ENCODE results near the gene ZMAT2.
"Not testable (repeated sequence)": the region's sequence is repeated elsewhere in the genome, so short reads cannot be mapped to it uniquely, and the experiment has no call there.

Gene ZMAT2, protein sequence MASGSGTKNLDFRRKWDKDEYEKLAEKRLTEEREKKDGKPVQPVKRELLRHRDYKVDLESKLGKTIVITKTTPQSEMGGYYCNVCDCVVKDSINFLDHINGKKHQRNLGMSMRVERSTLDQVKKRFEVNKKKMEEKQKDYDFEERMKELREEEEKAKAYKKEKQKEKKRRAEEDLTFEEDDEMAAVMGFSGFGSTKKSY

DNA sequence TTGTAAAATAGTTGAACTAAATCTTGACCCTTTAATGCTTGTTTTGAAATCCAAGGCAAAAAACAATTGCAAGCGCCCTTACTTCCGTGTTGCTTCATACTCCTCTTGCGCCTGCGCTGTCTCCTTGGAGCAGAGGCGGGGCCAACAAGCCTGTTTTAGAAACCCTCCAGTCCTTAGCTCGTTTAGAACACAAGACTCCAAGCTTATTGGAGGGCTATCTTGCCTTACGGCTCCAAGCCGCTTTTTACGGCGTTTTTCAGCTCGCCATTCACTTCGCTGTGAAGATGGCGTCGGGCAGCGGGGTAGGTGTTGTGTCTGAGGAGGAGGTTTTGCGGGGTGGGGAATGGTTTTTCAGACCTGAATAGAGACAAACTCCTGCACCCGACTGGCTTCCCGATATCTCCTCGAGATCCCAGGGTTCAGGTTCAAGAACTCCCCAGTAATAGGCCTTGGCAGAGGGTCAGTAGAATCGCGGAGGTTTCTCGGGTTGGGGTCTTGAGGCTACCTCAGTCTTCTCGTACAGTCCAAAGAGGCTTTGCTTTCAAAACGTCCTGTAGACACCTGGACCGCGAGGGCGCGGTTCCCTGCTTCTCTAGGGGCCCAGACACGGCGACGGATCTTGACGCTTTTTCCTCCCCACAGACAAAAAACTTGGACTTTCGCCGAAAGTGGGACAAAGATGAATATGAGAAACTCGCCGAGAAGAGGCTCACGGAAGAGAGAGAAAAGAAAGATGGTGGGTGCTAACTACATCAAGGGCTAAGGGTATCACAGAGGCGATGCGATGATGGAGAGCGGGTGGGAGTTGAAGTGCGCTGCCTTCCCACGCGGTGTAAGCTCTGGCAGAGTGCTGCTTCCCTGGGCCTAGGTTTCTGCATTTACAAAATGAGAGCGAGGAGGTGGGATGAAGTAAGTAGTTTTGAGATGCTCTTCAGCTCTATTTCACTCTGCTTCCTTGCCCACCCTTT lies at the start of gene ZMAT2:
Gene ZMAT2, plus strand, starts transcription at position 271 of the 968 bp plus-strand sequence. Its CDS starts 14 bp downstream, at position 285.
- DNase-seq (ENCODE audit: low spot score): peak; percentile 96

DNA sequence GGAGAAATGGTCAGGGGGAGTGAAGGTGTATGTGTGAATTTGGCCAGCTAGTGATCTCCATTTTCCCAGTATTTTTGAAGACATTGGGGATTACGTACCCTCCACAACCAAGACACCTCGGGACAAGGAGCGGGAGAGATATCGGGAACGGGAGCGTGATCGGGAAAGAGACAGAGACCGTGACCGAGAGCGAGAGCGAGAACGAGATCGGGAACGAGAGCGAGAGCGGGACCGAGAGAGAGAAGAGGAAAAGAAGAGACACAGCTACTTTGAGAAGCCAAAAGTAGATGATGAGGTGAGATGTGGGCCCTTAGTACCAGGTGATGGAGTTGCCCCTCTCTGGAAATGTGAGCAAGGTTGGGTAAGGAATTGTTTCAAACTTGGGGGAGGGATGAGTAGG lies 41.4 kb upstream of the ZMAT2 start:
- no peak for DNase-seq (ENCODE audit: low spot score)

DNA sequence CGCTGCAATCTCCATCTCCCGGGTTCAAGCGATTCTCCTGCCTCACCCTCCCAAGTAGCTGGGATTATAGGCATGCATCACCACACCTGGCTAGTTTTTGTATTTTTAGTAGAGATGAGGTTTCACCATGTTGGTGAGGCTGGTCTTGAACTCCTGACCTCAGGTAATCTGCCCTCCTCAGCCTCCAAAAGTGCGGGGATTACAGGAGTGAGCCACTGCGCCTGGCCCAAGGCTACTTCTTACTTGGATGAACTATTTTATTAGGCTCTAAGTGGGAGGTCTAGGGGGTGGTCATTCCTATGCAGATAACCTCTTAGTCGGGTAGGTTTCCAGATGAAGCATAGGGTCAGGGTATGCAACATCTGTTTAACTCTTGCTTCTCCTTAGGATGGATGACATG lies 39.9 kb upstream of the ZMAT2 start:
- DNase-seq (ENCODE audit: low spot score): not testable (repeated sequence)

DNA sequence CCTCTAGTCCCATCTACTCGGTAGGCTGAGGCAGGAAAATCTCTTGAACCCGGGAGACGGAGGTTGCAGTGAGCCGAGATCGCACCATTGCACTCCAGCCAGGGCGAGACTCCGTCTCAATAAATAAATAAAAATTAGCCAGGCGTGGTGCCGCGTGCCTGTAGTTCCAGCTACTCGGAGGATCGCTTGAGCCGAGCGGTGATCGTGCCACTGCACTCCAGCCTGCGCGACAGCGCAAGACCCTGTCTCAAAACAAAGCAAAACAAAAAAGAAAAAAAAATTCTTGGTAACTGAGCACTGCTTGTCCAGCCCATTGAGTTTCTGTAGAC lies 36.3 kb upstream of the ZMAT2 start:
- DNase-seq (ENCODE audit: low spot score): no peak

DNA sequence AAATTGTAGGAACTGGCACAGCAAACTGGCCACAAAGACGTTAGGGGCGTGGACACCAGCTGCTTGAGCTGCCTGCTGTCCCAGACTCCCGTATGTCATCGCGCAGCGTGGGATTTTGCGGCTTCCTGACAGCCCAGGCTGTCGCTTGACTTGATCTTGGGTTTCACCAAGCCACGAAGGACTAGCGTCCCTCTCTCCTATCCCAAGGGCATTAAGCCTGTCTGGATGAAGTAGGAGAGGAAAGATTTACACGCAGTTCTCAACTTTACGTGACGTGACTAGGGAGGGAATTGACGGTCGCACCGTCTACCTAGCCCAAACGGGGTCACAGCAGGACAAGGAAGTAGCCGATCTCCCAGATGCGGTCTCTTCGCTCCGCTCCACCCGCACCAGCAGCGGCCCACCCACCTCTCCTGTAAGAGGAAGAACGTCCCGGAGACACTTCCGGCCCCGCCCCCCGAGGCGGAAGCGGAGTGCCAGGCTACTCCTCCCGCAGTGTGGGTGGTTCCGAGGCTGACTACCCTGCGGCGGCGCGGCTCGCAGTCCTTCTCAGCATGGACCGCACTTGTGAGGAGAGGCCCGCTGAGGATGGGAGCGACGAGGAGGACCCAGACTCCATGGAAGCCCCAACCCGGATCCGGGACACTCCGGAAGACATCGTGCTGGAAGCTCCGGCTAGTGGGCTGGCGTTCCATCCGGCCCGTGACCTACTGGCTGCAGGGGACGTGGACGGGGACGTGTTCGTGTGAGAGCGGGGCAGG lies 35.7 kb upstream of the ZMAT2 start, which contains the start of gene WDR55:
Gene WDR55, plus strand, starts transcription at position 546 of the 761 bp plus-strand sequence. Its CDS starts 9 bp downstream, at position 555.
- peak; percentile 93 for DNase-seq (ENCODE audit: low spot score)

DNA sequence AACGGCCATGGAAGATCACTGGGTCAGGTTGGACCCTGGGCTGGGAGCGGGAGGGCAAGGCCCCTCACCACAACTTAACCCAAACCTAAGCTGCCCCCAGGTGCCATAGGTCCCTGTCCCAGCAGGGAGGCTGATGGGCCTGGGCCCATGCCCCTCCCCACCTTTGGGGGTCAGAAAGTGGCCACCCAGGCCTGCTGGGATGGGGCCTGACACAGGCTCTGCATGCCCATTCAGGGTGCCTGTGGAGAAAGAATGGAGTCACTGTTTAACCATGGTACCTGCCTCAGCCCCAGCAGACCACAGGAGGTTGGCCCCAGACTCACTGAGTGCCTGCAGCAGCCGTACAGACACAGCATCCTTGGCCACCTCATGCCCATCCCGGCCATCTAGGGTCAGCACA lies 29.2 kb upstream of the ZMAT2 start:
- not testable (repeated sequence) for DNase-seq (ENCODE audit: low spot score)

DNA sequence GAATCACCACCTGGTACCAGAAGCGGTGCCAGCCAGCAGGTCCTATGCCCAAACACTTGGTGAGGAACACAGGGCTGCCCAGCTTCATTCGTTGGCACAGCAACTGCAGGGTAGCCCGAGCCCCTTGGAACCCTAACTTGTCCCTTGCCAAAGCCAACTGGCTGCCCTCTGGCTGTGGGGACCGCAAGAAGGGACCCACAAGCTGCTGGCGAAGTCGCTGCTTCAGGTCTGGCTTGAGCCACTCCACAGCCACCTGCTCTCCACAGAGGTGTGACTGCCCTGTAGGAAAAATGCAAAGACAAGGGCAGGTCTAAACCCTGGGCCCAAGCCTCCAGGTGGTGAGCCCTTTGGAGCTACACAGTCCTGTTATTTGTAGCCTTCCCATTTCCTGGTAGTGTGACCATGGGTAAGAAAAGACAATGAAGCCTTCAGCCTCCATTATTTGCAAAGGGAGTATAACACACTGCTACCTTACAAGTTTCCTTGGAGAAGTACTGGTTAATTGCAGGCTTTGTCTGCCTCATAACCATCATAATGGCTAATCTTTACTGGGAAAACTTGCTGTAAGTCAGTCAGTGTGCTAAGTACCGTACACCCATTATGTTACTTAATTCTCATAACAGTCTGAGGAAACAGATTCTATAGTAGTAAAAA lies 28.6 kb upstream of the ZMAT2 start:
- DNase-seq (ENCODE audit: low spot score): no peak

DNA sequence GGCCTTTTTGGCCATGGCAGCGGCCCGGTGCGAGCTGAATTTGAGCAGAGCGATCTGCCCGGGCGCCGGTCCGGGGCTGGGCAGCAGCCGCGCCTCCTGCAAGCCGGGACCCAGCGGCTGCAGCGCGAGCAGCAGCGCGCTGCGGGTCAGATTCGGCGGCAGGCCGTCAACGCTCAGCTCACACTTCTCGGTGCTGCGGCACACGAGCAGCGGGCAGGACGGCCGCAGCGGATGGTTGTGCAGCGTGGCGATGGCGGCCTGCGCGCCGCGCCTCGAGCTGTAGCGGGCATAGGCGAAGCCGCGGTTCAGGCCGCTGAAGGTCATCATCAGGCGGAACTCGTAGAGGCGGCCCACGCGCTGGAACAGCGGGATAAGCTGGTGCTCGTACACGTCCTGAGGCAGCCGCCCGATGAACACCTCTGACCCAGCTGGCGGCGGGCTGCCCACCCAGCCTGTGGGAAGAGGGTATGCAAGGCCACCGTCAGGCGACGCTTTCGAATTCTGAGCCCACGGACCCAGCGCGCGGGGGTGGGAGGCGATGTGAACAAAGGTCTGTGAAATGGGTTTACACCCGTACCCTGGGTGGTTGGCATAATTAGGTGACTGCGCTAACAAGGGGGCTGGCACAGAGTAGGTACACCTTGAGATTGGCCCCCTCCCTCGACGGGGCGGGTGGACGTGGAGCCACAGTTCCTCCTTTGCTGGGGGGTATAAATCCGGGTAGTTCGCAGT lies 27.6 kb upstream of the ZMAT2 start:
- no peak for DNase-seq (ENCODE audit: low spot score)

DNA sequence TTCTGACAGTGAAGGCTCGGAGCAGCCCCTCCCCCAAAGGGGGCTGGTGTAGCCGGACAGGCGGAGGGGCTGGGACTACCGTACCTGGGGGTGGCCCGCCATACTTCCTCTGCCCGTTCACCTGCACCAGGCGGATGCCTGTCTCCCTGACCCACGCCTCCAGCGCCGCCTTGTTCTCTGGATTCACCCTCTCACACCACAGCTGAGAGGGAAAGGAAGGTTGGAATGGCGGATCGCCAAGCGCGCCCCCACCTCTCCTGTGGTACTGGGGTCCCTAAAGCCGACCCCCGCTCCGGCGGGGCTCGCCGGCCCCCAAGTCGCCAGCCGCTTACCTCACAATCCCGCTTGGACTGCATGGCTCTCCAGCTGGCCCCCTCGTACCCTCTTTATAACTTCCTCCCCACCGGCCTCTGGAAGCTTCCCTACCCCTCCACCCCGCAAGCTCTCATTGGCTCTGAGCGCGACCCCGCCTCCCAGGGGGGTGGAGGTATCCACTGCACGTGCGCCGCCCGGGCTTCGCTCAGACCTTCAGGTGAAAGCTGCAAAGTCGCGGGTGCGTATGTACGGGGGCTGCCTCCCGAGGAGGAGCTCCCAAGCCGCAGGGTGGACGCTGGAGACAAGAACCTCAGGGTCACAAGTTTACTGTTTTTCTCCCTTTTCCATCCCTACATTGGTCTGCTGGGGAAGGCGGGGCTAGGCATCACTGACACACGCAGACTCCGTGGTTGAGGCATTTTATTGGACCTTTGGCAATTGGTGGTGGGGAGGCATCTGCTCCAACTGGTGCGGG lies 26.9 kb upstream of the ZMAT2 start, which contains the start of gene DND1:
Gene DND1, minus strand, starts transcription at position 390 of the 790 bp plus-strand sequence. Its CDS starts 34 bp downstream, at position 356.
- no peak for DNase-seq (ENCODE audit: low spot score)

DNA sequence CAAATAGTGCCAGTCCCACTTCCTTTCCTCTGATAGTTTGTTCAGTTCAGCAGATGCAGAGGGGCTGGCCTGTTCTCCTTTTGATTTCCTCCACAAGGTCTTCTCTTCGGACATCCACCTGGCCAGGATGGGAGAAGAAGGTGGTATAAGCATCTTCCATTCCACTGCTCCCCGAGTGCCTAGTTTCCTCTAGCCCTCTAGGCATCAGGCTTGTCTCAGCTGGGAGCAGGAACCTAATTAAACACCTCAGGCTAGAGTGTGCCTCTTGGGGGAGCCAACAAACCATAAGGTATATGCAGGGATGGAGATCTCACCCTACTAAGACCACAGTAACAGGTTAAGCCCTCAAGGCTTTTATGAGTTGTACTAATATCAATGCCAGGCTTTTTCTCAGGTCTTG lies 26.0 kb upstream of the ZMAT2 start:
- DNase-seq (ENCODE audit: low spot score): no peak

DNA sequence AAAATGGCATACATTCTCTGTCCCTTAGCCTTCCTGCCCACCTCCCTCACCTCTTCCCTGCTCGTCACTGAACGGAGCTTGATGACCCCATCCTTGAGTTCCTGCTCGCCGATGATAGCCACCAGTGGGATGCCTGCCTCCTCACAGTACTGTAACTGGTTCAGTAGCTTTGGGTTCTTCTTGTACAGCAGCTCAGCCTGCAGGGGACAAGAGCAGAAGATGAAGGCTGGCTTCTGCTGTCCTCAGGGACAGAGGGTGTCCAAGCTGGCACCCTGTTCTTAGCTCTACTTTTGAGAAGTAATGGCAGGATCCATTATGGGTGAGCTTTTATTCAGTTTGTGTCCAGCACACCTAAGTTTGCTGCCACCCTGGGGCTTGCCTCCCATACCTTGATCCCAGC lies 25.6 kb upstream of the ZMAT2 start:
- no peak for DNase-seq (ENCODE audit: low spot score)

DNA sequence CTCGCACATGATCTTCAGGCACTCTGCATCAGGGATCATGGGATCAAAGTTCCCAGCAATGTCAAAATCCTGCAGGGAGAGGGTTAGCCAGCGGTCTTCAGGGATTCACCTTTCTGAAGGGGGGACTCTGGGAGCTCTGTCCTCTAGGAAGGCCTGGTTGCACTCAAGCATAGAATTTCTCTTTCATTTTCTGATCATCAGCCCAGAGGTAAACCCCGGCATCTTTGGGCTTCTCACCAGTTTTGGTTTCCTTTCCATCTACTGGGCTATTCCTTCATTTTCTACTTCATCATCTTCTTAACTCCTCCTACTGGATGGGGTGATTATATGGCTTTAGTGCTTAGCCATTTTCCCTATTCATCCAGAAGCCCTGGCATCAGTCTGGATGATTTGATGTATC lies 22.3 kb upstream of the ZMAT2 start:
- DNase-seq (ENCODE audit: low spot score): no peak

DNA sequence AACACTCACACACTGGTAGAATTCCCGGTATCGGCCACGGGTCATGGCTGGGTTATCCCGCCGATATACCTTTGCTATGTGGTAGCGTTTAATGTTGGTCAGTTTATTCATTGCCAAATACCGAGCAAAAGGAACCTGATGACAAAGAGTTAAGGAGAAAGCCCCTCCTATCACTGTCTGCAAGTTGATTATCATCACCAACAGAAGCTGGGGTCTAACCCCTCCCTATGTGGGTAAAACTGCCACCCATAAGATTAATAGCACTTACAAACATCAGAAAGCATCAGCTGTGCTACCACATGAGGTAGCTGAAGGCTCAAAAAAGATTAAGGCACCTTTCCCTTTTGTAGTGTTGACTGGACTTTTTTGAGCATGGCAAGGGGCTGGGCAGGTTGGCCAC lies 21.3 kb upstream of the ZMAT2 start:
- no peak for DNase-seq (ENCODE audit: low spot score)

DNA sequence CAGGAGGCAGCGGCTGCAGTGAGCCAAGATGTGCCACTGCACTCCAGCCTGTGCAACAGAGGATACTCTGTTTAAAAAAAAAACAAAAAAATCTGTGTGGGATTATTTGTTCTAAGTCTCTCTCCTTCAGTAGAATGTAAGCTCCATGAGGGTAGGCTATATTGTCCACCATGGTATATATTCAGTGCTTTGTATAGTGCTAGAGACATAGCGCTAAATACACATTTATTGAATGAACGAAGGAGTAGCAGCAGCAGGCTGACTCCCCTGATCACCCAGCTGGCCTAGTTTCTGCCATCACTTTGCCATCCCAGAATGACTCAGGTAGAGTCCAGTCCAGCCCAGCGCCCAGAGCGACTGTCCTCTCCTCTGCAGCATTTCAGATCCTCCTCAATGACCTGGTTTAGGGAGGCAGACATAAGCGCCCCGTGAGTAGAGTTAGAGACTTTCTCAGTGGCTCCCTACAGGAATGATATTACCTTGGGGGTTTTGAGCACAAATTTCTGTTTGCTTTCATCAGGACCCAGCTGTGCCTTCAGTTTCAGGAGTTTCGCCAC lies 9.8 kb upstream of the ZMAT2 start:
- no peak for DNase-seq (ENCODE audit: low spot score)

DNA sequence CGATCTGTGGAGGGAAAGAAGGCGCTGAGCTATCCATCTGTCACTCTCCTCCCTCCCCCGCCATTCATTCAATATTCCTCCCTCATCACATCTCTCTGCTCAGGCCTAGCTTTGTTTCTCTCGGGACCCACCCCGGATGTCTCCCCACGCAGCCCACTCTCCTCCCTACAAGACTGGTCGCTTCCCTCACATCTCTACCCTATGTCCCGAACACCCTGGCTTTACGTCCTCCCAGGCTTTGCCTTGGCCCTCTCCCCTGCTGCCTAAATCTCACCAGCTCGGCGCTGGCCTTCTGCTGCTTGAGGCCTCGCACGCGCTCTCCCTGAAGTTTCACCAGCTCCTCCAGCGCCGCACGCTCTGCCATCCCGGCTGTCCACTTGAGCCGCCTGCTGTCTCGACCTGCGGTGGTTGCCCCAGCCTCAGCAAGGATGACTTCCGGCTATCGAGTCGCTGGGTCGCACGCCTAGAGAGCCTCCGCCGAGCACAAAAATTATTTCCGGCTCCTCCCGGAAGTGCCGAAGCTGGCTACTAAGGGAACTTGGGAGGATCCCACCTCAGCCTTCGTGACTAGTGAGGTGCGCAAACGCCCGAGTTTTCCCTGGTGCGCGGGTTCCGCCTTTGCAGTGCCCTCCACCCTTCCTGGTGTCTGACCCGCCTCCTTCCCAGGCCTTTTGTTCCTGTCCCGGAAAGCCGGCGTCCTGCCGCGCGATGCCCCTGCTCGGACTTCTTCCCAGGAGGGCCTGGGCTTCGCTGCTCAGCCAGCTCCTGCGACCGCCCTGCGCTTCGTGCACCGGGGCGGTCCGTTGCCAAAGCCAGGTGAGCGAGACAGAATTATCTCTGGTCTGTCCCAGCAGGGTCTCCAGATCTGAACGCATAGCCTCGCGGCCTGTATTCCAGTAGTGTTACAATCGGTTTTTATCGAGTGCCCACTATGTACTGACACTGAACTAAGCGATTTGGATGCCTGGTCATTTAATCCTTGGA lies 9.0 kb upstream of the ZMAT2 start, which contains the start of the genes HARS1 and HARS2:
Gene HARS1, minus strand, starts transcription at position 430 of the 984 bp plus-strand sequence. Its CDS starts 66 bp downstream, at position 364.
Gene HARS2, plus strand, starts transcription at position 515 of the 984 bp plus-strand sequence. Its CDS starts 194 bp downstream, at position 709.
- peak; percentile 87 for DNase-seq (ENCODE audit: low spot score)

DNA sequence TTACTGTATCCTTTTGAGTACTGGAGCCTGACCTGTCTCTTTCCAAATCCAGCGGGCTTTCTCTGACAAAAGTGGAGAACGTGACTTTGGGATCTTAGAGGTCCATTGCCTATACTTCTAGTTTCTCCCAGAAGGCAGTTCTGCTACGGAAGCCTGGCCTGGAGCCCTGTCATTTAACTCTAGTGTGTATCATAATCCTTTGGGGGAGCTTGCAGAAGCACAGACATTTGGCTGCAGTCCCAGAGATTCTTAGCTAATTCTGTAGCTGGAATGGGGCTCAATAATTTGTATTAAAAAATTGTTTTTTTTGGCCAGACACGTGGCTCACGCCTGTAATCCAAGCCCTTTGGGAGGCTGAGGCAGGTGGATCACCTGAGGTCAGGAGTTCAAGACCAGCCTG lies 6.0 kb upstream of the ZMAT2 start:
- no peak for DNase-seq (ENCODE audit: low spot score)

DNA sequence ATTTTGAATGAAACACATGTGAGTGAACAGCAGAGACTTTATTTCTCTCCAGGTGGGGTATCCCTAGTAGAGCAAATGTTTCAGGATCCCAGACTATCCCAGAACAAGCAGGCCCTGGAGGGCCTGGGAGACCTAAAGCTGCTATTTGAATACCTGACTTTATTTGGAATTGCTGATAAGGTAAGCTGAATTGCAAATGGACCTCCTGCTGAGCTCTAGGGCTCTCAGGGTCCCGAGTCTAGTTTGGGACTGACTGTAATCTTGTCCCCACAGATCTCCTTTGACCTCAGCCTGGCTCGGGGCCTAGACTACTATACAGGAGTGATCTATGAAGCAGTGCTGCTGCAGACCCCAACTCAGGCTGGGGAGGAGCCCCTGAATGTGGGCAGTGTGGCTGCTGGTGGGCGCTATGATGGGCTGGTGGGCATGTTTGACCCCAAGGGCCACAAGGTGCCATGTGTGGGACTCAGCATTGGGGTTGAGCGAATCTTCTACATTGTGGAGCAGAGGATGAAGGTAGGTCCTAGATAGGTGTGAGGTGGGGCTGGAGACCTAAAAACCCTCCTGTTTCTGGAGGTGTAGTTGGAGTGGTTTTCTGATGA lies 3.3 kb upstream of the ZMAT2 start:
- no peak for DNase-seq (ENCODE audit: low spot score)

DNA sequence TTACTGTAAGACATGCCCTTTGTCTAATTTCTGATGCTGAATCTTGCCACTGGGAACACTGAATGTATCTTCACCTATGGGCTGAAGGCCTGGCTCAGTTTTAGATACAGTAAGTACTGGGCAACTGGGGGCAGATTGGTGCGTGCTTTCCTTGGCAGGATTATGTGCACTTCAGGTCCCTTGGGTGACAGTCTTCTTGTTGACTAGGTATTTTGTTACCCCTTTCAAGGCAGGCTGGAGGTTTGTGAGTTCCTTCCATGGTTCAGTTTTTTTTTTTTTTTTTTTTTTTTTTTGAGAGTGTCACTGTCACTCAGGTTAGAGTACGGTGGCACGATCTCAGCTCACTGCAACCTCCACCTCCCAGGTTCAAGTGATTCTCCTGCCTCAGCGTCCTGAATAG lies 7.6 kb downstream of the ZMAT2 start:
- DNase-seq (ENCODE audit: low spot score): no peak

All from CD4-positive, alpha-beta T cell treated with Interleukin-15 for 4 hours (primary cell).